ENCODE data around the gene PARP12. TPM values are rescaled to one million over a fixed set of nuclear protein-coding genes. Genes with fewer than 3 reads are reported as not detected.

Gene PARP12
- total RNA-seq, 1 donor from 2014 or later: 16.4 TPM

DNA sequence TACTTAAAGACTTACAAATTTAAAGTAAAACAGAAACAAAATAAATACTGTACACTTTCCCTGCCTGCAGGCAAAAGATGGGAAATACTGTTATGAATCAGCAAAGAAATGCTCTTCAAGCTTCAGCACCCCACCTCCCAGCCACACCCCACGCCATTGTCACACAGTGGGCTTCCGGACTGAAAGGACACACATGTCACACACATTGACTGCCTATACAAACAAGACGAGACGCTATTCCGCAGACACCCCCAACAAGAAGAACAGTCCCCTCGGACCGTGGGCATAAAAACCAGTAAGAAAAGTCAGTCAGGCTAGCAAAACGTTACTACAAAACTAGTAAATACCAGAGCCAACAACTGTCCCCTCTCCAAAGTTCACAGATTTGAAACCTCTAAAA lies 22.2 kb upstream of the PARP12 start:
- Histone ChIP-seq H3K9me3 (replicated peaks) (no peaks in the 10 kb centered on the region), H3K27ac (replicated peaks) (peak overlapping the region; percentile 24), H3K36me3 (peaks cover 20% of the 10 kb centered on the region), H3K4me1 (peaks cover 7% of the 10 kb centered on the region), H3K4me3 (no peak overlapping the region), H3K27me3 (ENCODE audit: low read depth) (no peaks in the 10 kb centered on the region)
- DNase-seq: peak; percentile 18
- intact Hi-C loops (cut with micrococcal nuclease): no loop called here
- TF ChIP-seq, protein P1, sequence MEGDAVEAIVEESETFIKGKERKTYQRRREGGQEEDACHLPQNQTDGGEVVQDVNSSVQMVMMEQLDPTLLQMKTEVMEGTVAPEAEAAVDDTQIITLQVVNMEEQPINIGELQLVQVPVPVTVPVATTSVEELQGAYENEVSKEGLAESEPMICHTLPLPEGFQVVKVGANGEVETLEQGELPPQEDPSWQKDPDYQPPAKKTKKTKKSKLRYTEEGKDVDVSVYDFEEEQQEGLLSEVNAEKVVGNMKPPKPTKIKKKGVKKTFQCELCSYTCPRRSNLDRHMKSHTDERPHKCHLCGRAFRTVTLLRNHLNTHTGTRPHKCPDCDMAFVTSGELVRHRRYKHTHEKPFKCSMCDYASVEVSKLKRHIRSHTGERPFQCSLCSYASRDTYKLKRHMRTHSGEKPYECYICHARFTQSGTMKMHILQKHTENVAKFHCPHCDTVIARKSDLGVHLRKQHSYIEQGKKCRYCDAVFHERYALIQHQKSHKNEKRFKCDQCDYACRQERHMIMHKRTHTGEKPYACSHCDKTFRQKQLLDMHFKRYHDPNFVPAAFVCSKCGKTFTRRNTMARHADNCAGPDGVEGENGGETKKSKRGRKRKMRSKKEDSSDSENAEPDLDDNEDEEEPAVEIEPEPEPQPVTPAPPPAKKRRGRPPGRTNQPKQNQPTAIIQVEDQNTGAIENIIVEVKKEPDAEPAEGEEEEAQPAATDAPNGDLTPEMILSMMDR (IDR thresholded peaks at IDR 0.05; ENCODE audit: borderline replicate concordance): no peak

DNA sequence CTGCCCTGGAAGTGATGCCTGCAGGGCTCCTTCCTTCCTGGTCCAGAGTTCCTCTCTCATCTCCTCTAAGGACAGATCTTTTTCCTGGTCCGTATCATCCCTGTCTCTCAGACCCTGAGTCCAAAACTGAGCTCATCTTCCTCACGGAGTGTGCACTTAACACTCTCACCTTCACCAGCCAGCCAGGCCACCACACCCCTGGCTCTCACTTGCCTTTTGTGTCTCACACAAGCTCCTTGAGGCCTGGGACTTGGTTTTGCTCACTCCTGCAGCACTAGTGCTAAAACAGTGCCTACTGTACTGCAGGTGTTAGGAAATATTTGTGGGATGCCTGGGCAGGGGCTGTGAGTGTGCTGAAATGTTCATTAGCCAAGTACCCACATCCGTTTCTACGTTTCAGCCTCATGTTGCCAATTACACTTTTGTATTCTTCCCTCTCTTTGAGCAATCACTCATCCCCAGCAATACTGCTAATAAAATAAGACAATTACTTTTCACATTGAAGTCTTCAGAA lies 21.4 kb upstream of the PARP12 start:
- TF ChIP-seq, protein P1 (IDR thresholded peaks at IDR 0.05; ENCODE audit: borderline replicate concordance): no peak
- intact Hi-C loops (cut with micrococcal nuclease): no loop called here
- H3K27me3 ChIP-seq (ENCODE audit: low read depth): no peaks in the 10 kb centered on the region
- no peak overlapping the region for H3K27ac ChIP-seq (replicated peaks)
- H3K4me3 ChIP-seq: no peak overlapping the region
- peaks cover 16% of the 10 kb centered on the region for H3K36me3 ChIP-seq
- no peak for DNase-seq
- no peaks in the 10 kb centered on the region for H3K9me3 ChIP-seq (replicated peaks)
- H3K4me1 ChIP-seq: peaks cover 7% of the 10 kb centered on the region

DNA sequence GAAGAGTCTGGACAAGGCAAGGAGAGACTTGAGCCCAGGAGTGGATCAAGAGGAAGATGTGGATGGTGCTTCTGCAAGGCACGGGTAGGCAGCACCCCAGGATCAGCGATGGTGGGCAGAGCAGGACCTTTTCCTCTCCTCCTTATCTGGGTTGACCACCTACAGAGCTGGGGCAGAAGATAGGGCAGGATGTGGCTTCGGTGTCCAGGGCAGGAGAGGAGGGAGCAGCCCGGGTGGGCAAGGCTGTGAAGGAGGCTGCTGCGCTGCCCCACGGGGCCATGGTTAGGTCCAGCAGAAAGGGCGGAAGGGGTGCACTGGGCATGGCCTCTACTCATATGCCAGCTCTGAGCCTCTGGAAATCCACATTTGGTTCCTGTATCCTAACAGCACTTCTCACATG lies 20.0 kb upstream of the PARP12 start:
- no peak overlapping the region for H3K27ac ChIP-seq (replicated peaks)
- H3K27me3 ChIP-seq (ENCODE audit: low read depth): no peaks in the 10 kb centered on the region
- intact Hi-C loops (cut with micrococcal nuclease): no loop called here
- no peak overlapping the region for H3K4me3 ChIP-seq
- peaks cover 12% of the 10 kb centered on the region for H3K4me1 ChIP-seq
- peaks cover 9% of the 10 kb centered on the region for H3K36me3 ChIP-seq
- TF ChIP-seq, protein P1 (IDR thresholded peaks at IDR 0.05; ENCODE audit: borderline replicate concordance): no peak
- no peak for DNase-seq
- no peaks in the 10 kb centered on the region for H3K9me3 ChIP-seq (replicated peaks)

DNA sequence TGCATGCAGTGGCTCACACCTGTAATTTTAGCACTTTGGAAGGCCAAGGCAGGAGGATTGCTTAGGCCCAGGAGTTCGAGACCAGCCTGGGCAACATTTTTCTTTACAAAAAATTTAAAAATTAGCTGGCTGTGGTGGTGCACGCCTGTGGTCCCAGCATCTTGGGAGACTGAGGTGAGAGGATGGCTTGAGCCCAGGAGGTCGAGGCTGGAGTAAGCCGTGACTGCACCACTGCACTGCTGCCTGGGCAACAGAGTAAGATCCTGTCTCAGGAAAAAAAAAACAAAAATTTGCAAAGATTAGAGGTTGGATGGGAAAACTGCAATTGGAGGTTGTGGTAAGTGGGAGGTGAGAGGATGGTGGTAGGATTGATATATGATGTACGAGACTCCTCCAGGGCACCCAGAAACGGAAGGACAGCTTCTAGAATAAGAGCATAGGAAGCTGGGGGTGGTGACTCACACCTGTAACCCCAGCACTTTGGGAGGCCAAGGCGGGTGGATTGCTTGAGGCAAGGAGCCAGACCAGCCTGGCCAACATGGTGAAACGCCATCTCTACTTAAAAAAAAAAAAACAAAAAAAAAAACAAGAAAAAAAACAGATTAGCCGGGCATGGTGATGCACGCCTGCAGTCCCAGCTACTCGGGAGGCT lies 19.1 kb upstream of the PARP12 start:
- intact Hi-C loops (cut with micrococcal nuclease): no loop called here
- no peaks in the 10 kb centered on the region for H3K27me3 ChIP-seq (ENCODE audit: low read depth)
- no peaks in the 10 kb centered on the region for H3K9me3 ChIP-seq (replicated peaks)
- peaks cover under 1% of the 10 kb centered on the region for H3K36me3 ChIP-seq
- H3K4me3 ChIP-seq: no peak overlapping the region
- TF ChIP-seq, protein P1 (IDR thresholded peaks at IDR 0.05; ENCODE audit: borderline replicate concordance): no peak
- H3K27ac ChIP-seq (replicated peaks): no peak overlapping the region
- H3K4me1 ChIP-seq: peaks cover 12% of the 10 kb centered on the region
- DNase-seq: no peak

GRCh38 chr7:140080919-140081318 lies 18.2 kb upstream of the PARP12 start:
- no peak overlapping the region for H3K4me3 ChIP-seq
- H3K4me1 ChIP-seq: peaks cover 12% of the 10 kb centered on the region
- no peaks in the 10 kb centered on the region for H3K36me3 ChIP-seq
- H3K27ac ChIP-seq (replicated peaks): no peak overlapping the region
- TF ChIP-seq, protein P1 (IDR thresholded peaks at IDR 0.05; ENCODE audit: borderline replicate concordance): no peak
- no peaks in the 10 kb centered on the region for H3K9me3 ChIP-seq (replicated peaks)
- no peaks in the 10 kb centered on the region for H3K27me3 ChIP-seq (ENCODE audit: low read depth)
- DNase-seq: no peak
- intact Hi-C loops (cut with micrococcal nuclease): no loop called here
